HG03108 (cell line): ENCODE measurements around the gene SELENOO.

Source experiments
- ATAC-seq: cut with Tn5 transposase; IDR thresholded peaks from one replicate; pipeline ENCODE4 v1.9.1; 2021; ENCODE audit warnings: moderate library complexity; ENCODE audit not compliant: unreplicated experiment

Gene SELENOO

DNA sequence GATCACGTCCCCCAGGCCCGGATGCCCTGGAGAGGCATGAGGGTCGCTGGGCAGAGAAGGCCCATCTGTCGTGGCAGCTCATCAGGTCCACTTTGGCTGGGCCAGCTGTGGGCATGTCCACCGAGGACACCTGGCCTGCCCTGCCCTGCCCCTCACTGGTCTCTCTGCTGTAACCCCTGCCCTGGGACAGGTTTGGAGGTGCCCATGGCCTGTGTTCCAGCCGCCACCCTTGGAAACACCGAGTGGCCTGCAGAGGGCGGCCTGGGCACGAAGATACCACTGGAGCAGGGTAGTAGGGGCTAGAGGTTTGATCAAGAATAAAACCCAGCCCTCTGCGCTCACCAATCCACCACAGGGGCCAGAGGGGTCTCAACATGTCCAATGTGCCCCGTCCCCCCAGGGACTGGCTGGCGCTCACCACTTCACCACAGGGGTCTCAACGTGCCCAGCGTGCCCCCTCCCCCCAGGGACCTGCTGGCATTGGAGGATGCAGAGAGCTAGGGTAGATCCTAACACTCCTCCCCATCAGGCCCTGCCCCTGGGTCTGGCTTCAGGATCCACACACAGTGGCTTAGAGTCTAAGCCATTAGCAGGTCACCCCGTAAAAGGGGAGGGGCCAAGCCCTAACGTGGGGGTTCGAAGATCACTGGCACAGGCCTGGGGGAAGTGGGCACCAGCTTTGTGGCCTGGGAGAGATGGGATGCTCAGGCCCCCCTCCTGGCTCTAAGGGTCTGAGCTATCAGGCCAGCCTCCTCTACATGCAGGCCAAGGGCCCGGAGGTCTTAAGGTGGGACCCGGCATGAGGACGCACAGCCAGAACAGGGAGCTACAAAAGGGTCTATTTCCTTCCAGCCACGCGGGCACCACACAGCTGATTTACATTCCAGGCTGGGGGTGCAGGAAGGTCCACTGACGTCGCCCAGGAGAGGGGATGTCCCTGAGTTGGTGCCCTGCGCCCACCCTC, 51.6 kb downstream of the SELENOO start:
- ATAC-seq, result no peak

DNA sequence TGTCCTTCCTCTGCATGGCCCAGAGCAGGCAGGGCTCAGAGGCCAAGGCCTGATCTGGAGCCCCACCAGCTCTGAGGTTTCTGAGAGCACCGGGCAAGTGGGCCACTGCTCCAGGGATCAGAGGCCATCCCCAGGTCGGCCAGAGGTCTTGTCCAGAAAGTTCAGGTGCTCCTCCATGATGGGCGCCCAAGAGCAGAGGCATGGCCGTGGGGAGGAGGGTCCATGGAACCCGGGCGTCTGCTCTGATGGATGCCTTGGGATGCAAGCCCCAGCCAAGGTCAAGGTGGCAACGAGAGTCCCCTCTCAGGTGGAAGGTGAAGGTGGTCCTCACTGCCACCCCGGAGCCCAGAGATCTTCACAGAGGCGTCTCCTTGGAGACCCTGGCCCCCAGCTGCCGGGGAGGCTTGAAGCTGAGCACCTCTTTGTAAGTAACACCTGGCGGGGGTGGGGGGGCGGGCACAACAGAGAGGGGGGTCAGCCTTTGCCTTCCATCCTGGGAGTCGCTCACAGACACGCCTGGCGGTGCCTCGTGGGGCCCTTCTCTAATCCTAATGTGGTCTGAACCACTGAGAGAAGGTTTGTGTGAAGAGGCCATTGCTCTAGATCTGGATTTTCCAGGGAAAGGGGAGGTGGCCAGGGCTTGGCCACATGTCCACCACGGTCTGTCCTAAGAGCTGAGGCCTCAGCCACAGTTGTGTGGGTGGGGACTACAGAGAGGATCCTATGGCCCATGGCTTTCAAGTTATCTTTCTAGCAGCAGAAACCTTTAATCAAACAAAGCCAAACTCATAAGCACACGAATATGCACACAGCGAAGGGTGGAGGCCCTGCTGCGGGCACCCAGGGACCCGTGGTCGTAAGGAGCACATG, 52.5 kb downstream of the SELENOO start:
- ATAC-seq, result no peak

DNA sequence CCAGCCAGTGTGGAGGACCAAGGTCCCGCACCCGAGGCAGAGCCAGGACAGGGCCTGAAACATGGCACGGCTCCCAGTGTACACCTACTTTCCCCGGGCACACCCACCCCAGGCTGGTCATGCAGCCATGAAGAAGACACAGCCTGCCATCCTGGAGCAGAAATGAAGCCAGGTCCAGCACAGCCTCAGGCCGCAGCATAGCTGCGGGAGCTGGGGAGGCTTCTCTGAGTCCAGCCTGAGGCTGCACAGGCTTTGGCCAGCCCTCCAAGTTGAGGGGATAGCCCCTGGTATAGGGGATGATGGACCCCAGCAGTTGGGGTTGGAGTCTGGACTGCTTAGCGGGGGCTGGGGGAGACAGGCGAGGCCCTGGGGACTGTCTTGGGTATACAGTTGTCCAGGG, 53.1 kb downstream of the SELENOO start:
- no peak for ATAC-seq

GRCh38 chr22:50255099-50255498, 54.3 kb downstream of the SELENOO start:
- no peak for ATAC-seq

- ATAC-seq, result no peak
Observed at GRCh38 chr22:50255607-50256006, 54.8 kb downstream of the SELENOO start.

GRCh38 chr22:50256258-50256862, 55.5 kb downstream of the SELENOO start:
- no peak for ATAC-seq

DNA sequence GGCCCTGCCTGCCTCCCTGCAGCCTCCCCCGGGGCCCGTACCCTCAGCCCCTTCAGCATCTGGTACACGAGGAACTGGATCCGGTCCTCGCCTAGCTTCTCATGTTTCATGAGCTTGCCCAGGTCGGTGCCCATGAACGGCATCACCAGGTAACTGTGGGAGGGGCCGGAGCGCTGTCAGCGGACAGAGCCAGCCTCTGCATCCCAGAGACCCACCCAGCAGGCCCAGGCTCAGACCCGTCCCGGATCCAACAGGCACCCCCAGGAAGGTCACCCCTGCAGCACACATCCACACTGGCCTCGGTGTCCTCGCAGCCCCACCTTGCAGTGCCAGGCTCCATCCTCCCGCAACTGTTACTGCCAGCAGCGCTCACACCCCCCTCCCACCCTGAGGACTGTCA, 56.2 kb downstream of the SELENOO start:
- no peak for ATAC-seq

- ATAC-seq, result no peak
Observed at GRCh38 chr22:50257451-50258360, 56.9 kb downstream of the SELENOO start.

DNA sequence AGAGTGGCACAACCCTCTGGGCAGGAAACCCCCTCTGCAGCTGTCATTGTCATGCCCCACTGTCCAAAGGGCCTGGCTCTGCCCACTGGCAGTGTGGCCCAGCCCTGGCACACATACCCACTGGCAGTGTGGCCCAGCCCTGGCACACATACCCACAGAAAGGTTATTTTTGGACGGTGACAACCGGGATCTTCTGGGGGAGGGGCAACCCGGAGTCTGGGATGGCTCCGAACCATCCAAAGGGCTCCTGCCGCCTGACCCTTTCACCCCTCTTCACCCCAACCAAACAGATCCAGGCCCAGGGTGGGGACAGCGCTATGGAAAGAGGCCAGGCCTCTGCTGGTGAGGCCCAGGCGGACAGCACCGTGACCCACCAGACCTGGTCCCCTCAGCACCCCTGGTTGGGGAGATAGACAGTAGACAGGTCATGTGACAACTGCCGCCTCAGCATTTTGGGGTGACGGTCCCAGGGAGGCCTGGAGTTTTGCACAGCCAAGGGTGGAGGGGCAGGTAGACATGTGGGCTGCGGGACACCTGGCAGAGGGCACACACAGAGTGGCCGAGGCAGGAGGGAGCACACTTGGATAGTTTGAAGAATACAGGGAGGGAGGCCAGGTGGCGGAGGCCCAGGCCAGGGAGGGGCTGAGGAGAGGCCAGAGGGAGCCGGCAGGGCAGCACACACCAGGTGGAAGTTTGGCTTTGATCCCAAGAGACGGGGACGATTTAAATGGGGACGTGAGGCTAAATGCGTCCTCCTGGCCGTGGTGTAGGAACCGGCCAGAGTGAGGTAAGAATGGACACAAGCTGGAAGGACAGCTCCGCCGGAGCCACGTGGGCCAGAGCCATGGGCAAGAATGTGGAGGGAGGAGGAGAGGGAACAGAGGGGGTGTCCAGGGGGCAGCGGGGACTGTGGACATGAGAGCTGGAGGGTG, 57.8 kb downstream of the SELENOO start:
- ATAC-seq, result no peak

DNA sequence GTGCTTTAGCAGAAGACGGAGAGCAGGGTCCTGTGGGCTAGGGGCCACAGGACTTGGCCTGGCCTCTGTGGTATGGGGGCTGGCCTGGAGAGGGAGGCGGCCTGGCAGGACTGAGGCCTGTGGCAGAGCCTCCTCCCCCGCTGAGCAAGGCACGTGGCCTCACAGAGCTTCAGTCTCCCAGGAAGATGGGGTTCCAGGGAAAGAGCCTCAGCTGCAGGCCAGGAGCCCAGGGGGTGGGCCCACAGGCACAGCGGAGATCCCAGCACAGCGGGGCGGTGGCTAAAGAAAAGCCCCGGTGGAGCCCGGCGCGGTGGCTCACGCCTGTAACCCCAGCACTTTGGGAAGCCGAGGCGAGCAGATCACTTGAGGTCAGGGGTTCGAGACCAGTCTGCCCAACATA, 58.5 kb downstream of the SELENOO start:
- ATAC-seq, result no peak

DNA sequence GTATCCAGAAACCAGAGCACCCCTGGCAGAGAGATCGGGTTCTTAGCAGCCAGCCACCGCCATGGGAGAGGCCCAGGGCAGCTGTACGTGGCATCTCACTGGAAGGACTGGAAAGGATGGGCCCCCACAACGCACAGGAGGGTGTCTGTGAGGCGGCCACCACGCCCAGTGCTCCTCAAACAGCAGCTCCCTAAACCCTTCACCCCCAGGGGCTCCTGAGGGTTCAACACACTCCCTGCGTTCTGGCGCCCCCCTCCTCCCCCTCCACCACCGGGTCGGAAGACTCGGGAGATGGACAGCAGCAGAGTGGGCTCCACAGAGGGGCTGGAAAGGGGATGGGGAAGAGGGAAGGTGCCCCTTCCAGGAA, 59.6 kb downstream of the SELENOO start:
- ATAC-seq, result no peak

GRCh38 chr22:50260801-50261614, 60.2 kb downstream of the SELENOO start:
- ATAC-seq, result no peak

DNA sequence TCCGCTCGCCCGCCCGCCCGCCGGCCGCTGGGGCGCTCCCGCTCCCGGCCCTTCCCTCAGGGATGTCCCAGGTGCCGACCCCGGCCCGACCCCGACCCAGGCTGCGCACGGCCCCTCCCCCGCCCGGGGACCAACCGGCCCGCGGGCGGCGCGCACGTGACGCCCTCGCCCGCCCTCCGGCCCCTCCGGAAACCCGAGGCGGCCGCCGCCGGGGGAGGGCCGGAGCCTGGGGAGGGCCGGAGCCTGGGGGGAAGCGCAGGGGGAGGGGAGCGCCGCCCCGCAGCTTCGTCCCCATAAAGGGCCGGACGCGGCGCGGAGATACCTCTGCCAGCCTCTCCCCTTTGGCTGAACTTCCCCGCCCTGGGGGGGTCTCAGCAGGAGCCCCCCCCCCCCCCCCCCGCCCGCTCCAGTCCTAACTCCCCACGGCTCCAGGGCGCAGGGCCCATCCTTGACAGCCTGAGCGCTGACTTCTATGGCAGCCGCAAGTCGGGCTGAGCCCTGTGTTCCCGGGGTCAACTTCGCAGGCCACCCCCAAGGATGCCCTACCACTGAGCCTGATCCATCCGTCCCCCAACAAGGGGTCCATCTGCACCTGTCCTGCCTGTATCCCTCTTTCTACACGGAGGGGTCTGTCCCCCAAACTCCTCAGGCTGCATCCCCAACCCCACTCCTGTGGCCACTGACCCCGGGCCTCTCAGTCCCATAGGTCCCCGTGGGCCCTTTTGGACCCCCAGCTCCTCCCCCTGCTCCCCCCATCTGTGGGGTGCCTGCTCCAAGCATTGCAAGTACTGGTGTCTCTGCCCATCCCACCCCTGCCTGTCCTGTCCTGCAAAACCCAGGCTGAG, 61.0 kb downstream of the SELENOO start, which contains the start of gene MAPK12:
TSS of gene MAPK12 (minus strand) at position 69 of the 845 bp plus-strand sequence. CDS start 174 bp downstream, outside the sequence.
- ATAC-seq, result no peak

- ATAC-seq, result no peak
Observed at GRCh38 chr22:50262460-50262911, 61.7 kb downstream of the SELENOO start.

DNA sequence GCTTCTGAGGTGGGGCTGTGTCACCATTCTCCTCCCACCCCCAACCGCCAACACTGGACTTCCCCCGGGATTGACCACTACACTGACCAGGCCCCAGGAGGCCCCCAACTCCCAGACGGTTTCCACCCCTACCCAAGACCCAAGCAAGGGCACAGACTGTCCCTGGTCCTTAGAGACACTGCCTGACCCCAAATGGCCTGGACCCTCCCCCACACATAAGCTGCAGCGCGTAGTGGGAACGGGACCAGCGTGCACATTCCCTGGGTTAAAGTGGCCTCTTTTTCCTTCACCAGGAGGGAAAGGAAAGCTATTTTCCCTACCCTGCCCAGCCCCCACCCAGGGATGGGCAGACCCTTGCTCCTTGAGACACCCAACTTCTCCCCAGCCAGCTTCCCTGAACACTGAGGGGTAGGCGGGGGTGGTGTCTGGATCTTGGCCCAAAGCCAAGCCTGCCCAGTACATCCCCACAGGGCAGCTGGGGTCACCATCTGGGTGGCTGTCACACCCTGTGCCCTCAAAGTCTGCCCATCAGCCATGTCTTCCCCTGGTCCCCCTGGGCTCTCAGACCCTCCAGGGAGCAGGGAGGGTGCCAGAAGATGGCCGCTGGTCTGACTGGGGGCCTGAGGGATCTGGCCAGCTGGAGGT, 62.3 kb downstream of the SELENOO start:
- no peak for ATAC-seq

DNA sequence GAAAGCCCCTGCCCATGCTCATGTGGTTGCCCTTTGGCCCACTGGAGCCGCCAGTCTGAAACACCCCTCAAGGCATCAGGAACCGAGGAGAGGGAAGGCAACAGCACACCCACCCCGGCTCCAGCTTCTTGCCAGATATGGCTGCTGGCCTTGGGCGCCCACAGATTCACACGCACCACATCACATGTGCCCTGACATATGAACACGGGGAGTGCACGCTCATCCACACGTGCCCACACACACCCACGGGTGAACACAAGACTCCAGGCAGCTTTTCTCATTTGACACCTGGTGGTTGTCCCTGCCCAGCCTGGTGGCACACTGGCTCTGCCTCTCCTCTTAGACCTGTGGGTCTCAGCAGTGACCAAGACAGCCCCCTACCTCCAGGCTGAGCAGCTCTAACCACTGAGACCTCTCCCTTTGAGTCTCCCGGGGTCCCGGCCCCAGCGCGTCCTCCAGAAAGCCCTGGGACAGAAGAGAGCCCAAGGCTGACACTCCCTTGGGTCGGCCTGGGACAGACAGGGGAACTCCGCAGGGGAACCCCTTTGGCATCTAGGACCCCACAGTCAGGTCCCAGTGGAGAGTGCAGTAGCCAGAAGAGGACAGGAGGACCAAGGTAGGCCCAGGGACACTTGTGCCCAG, 63.4 kb downstream of the SELENOO start:
- no peak for ATAC-seq
